Left ventricle myocardium superior (tissue), 1 donor: ENCODE measurements around the gene CDKN2AIPNL. TPM values are rescaled to one million over a fixed set of nuclear protein-coding genes. Genes with fewer than 3 reads are reported as not detected.
A peak's percentile ranks its signal among the peaks of the same experiment; 100 is the strongest.

Experiments used
- ATAC-seq: fragments of 200-7000 bp; cut with Tn5 transposase; one replicate; pipeline ENCODE4 v1.9.1; 2020; ENCODE audit warnings: mild to moderate bottlenecking, moderate library complexity
- DNase-seq: peaks from one replicate; pipeline ENCODE4 v3.0.0-alpha.2; 2020
- intact Hi-C: fragments of 100-400 bp; cut with micrococcal nuclease; formaldehyde crosslinking; loops from one replicate; pipeline ENCODE4 v1.11.0; 2022
- total RNA-seq: library from RNA; stranded (reverse); fragmentation: NEBNext Ultra II Directional; extraction: Animal tissue kit (Norgen Biotek cat#: 25700); gene quantifications from one replicate; pipeline ENCODE4 v1.2.1, GENCODE V29; 2021
- donor health status: DM: no; HTN: yes; CAD: no; lungs with severe emphysema.

The CDKN2AIPNL gene
- total RNA-seq, 1 donor from 2014 or later = 46.0 TPM

DNA sequence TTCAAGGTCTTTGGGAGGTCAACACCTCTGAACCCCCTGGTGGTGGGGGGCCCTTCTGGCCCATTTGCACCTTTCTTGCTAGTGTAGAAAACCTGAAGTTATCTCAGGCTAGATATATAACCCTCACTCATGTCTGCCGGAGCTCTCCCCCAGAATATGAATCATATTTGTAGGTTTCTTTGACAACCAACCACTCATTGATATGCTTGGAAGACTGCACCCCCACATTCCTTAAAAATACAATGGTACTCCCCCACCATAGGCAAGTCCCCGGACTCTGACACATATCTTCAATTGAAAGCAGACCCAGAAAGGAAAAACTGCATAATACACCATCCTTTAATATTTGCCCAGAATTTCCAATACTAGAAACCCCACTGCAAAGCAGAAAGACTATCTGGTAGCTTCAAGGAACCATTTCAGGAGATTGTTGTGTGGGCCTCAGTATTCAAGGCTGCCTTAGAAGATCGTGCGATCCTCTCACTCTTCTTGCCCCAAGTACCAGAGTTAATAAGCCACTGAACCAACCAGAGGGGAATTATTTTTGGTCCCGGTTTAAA lies 41.3 kb downstream of the CDKN2AIPNL start:
- intact Hi-C loops = no loop called here
- ATAC-seq = peak; percentile 0
- DNase-seq = no peak

- DNase-seq (no peak), ATAC-seq (no peak)
- intact Hi-C loops = no loop called here
Observed at GRCh38 chr5:134365604-134366003, 46.1 kb downstream of the CDKN2AIPNL start.

DNA sequence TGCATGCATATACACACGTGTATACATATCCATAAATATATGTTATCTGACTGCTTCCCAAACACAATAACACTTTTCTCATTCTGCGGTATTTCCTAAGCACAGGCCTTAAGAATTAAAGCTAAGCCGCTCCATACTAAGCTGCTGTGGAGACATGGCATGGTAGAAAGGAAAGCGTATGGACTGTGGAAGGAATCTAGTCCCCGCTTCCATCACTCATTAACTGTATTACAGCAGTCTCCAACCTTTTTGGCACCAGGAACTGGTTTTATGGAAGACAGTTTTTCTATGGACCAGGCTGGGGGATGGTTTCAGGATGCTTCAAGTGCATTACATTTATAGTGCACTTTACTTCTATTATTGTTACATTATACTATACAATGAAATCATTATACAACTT lies 56.0 kb downstream of the CDKN2AIPNL start:
- ATAC-seq = no peak
- no peak for DNase-seq
- intact Hi-C loops = no loop called here

Other genes with a start within 250 kb of the CDKN2AIPNL start
- 478 TPM for gene SKP1, start 234.9 kb downstream of the CDKN2AIPNL start, total RNA-seq
- gene PPP2CA, start 185.8 kb downstream of the CDKN2AIPNL start, total RNA-seq = 143 TPM
- 4.5 TPM for gene CDKL3, start 44.7 kb downstream of the CDKN2AIPNL start, total RNA-seq
- gene UBE2B, start 40.3 kb downstream of the CDKN2AIPNL start, total RNA-seq = 236 TPM
- 28.7 TPM for gene JADE2, start 113.8 kb upstream of the CDKN2AIPNL start, total RNA-seq
- 84.7 TPM for gene SAR1B, start 220.9 kb upstream of the CDKN2AIPNL start, total RNA-seq
- 6.8 TPM for gene SEC24A, start 236.9 kb upstream of the CDKN2AIPNL start, total RNA-seq